CD4-positive, CD25-positive, alpha-beta regulatory T cell (primary cell): ENCODE results near the gene FAM47C. TPM values are rescaled to one million over a fixed set of nuclear protein-coding genes. Genes with fewer than 3 reads are reported as not detected.
"Not testable (repeated sequence)": the region's sequence is repeated elsewhere in the genome, so short reads cannot be mapped to it uniquely, and the experiment has no call there.

Experiments used
- ATAC-seq, 2 donors: fragments of 150-1000 bp; cut with Tn5 transposase; one replicate each; pipeline ENCODE4 v1.10.0; 2021; ENCODE audit warnings: low read depth in 2 of 2, moderate number of reproducible peaks in 2 of 2, moderate library complexity in 1 of 2
- DNase-seq, 3 donors: peaks; one replicate each; pipeline versions ENCODE4 v3.0.0 to v3.0.0-alpha.2; 2012 to 2022; ENCODE audit warnings: mixed read lengths in 1 of 3
- H3K27ac ChIP-seq: one replicate; pipeline ENCODE4 v1.7.0; 2013; ENCODE audit warnings: mild to moderate bottlenecking, low read length; ENCODE audit not compliant: insufficient read depth, poor library complexity, severe bottlenecking
- H3K27me3 ChIP-seq: one replicate; pipeline ENCODE4 v1.7.0; 2013; ENCODE audit warnings: low read length; ENCODE audit not compliant: control insufficient read depth, insufficient read depth
- H3K36me3 ChIP-seq: one replicate; pipeline ENCODE4 v1.7.0; 2013; ENCODE audit warnings: mild to moderate bottlenecking, low read length, moderate library complexity; ENCODE audit not compliant: control insufficient read depth, insufficient read depth
- H3K4me1 ChIP-seq: 2 replicates; pipeline ENCODE4 v1.7.0; 2013; ENCODE audit warnings: mild to moderate bottlenecking, low read length; ENCODE audit not compliant: insufficient read depth, control insufficient read depth, poor library complexity, severe bottlenecking
- H3K4me3 ChIP-seq: one replicate; pipeline ENCODE4 v1.7.0; 2013; ENCODE audit warnings: low read depth, mild to moderate bottlenecking, low read length, moderate library complexity
- H3K9me3 ChIP-seq, 2 experiments: 1 replicate in 1 of 2; 2 replicates in 1 of 2; pipeline ENCODE4 v1.7.0; 2013; ENCODE audit warnings: low read length in 2 of 2, mild to moderate bottlenecking in 1 of 2, moderate library complexity in 1 of 2; ENCODE audit not compliant: control insufficient read depth in 2 of 2
- H3K27ac Mint-ChIP-seq, 3 donors: one replicate each; pipeline ENCODE4 v1.8.0; 2020 to 2022; ENCODE audit warnings: mild to moderate bottlenecking in 3 of 3, mixed read lengths in 3 of 3, moderate library complexity in 2 of 3
- H3K27me3 Mint-ChIP-seq: one replicate; pipeline ENCODE4 v1.8.0; 2022; ENCODE audit warnings: mild to moderate bottlenecking, mixed read lengths
- H3K36me3 Mint-ChIP-seq: one replicate; pipeline ENCODE4 v1.8.0; 2020; ENCODE audit warnings: mixed read lengths
- H3K4me1 Mint-ChIP-seq, 4 donors: one replicate each; pipeline ENCODE4 v1.8.0; 2020 to 2022; ENCODE audit warnings: mixed read lengths in 4 of 4, mild to moderate bottlenecking in 1 of 4
- H3K4me3 Mint-ChIP-seq, 4 donors: one replicate each; pipeline ENCODE4 v1.8.0; 2020 to 2022; ENCODE audit warnings: mild to moderate bottlenecking in 4 of 4, mixed read lengths in 4 of 4, moderate library complexity in 3 of 4
- H3K9me3 Mint-ChIP-seq, 7 donors: one replicate each; pipeline ENCODE4 v1.8.0; 2020 to 2022; ENCODE audit warnings: mixed read lengths in 7 of 7, mild to moderate bottlenecking in 3 of 7, moderate library complexity in 2 of 7
- polyA plus RNA-seq, 4 donors: library from polyadenylated mRNA; unstranded; fragments of 300-500 nt; fragmentation: Illumina TruSeq; gene quantifications; one replicate each; pipeline ENCODE4 v1.2.3, GENCODE V29; 2021
- total RNA-seq: library from RNA; stranded (reverse); gene quantifications from one replicate; pipeline ENCODE4 v1.2.3, GENCODE V29; 2022

FAM47C gene
- total and polyA plus RNA-seq, 5 donors from 2014 or later = not detected

DNA sequence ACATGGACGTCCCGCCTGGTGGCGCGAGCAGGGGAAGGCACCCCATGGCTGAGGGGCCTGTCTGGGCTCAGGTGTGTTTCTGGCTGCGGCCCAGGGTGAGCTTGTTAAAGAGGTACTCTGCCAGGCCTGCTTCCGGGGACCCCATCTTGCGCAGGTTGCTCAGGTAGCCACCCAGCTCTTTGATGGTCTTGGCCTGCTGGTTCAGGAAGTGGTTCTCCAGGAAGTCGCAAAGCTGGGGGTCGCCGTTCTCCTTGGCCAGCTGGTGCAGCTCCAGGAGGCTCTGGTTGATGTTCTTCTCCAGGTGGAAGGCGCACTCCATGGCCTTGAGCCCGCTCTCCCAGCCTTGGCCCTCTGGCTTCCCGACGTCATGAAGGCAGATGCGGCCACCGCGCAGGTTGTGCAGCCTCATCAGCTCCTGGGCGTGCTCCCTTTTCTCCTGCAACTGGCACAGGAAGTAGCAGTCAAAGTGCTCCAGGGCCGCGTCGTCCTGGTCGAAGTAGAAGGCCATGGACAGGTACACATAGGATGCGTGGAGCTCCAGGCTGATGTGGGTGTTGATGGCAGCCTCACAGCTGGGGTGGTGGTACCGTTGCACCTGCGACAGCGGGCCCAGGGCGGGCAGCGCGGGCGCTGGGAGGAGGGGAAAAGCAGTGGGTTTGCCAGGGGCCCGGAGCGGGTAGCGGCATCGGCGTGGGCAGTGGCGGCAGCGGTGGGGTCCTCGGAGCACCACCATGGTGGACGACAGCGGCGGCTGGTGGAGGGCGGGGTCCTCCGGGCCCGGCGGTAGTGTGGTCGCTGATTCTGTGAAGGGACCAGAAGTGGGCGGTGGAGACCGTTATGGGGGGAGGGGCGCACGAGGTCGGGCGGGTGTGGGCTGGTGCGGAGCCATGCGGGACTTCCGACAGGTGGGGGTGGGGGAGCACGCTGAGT lies 35.1 kb downstream of the FAM47C start:
- not testable (repeated sequence) for H3K4me3 Mint-ChIP-seq, H3K36me3 Mint-ChIP-seq, ATAC-seq

DNA sequence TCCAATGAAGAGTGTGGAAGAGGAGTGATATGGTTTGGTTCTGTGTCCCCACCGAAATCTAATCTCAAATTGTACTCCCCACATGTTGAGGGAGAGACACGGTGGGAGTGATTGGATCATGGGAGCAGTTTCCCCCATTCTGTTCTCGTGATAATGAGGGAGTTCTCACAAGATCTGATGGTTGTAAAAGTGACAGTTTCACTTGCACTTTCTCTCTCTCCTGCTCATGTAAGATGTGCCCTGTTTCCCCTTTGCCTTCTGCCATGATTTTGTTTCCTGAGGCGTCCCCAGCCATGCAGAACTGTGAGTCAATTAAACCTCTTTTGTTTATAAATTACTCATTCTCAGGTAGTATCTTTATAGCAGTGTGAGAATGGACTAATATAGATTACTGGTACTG lies 39.6 kb downstream of the FAM47C start:
- Mint-ChIP-seq H3K4me3 (no peak overlapping the region), H3K27ac (no peak overlapping the region), H3K36me3 (no peaks in the 10 kb centered on the region), H3K4me1 (no peaks in the 10 kb centered on the region), H3K27me3 (no peaks in the 10 kb centered on the region), H3K9me3 (peaks cover 0 to 1% (median 0%) of the 10 kb centered on the region in 7 donors)
- DNase-seq (no peak), ATAC-seq (no peak)
- Histone ChIP-seq H3K4me3 (no peak overlapping the region), H3K4me1 (no peaks in the 10 kb centered on the region), H3K27me3 (no peaks in the 10 kb centered on the region), H3K36me3 (no peaks in the 10 kb centered on the region), H3K9me3 (no peaks in the 10 kb centered on the region), H3K27ac (no peak overlapping the region)

More for the DNA sequence above, 35.1 kb downstream of the FAM47C start:
- not testable (repeated sequence) for H3K27ac Mint-ChIP-seq, H3K4me3 ChIP-seq, H3K36me3 ChIP-seq, H3K27me3 ChIP-seq, H3K4me1 ChIP-seq, H3K9me3 Mint-ChIP-seq, H3K27me3 Mint-ChIP-seq, H3K27ac ChIP-seq, DNase-seq, H3K4me1 Mint-ChIP-seq, H3K9me3 ChIP-seq

DNA sequence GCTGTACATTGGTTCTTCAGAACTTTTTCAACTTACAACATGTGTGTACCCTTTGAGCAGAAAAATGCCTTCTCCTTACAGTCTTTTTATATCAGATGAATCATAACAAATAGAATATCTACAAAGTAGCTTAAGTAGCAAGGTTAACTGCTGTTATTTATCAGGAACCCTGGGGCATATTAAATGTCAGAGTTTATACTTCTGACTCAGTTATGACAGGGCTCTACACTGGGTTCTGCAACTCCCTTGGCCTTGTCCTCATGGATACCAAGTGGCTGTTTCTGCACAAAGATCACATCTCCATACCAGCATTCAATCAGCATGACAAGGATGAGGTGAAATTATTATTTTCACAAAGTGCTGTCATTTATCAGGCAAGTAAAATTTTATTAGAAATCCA lies 49.4 kb downstream of the FAM47C start:
- H3K9me3 Mint-ChIP-seq, H3K4me1 Mint-ChIP-seq: not testable (repeated sequence)

DNA sequence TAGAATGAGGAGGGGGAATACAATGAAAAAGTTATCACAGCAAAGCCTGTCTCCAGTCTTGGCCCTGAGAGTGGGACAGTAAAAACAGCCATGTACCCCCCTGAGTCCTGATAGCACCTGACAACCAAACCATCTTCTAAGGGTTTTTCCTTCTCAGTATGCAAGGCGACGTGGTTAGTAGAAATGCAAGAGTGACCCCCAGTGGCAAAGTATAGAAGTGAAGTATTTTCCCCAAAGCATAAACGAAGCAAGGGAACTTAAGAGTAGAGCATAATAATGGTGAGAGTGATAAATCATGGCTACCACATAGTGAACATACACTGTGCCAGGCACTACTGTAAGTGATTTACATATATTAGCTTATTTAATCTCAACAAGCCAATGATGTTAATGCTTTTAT lies 52.8 kb downstream of the FAM47C start:
- Histone ChIP-seq H3K36me3 (no peaks in the 10 kb centered on the region), H3K9me3 (no peaks in the 10 kb centered on the region), H3K4me1 (no peaks in the 10 kb centered on the region), H3K4me3 (no peak overlapping the region), H3K27me3 (no peaks in the 10 kb centered on the region), H3K27ac (no peak overlapping the region)
- Mint-ChIP-seq H3K27me3 (no peaks in the 10 kb centered on the region), H3K4me3 (no peak overlapping the region), H3K9me3 (no peaks in the 10 kb centered on the region), H3K4me1 (no peaks in the 10 kb centered on the region), H3K27ac (no peak overlapping the region), H3K36me3 (no peaks in the 10 kb centered on the region)
- ATAC-seq (no peak), DNase-seq (peak in 1 of 3 donors; percentile 50)

More for the DNA sequence above, 49.4 kb downstream of the FAM47C start:
- H3K27me3 ChIP-seq, ATAC-seq, H3K27ac Mint-ChIP-seq, H3K36me3 ChIP-seq, H3K27me3 Mint-ChIP-seq, H3K4me3 Mint-ChIP-seq, H3K9me3 ChIP-seq, H3K27ac ChIP-seq, H3K4me3 ChIP-seq, H3K36me3 Mint-ChIP-seq, H3K4me1 ChIP-seq, DNase-seq: not testable (repeated sequence)
